Effector memory CD4-positive, alpha-beta T cell (primary cell): ENCODE results near the gene AVL9.
"Not testable (repeated sequence)": the region's sequence is repeated elsewhere in the genome, so short reads cannot be mapped to it uniquely, and the experiment has no call there.

Experiments used
- DNase-seq, 3 donors: peaks; one replicate each; pipeline ENCODE4 v3.0.0-alpha.2; 2020
- H3K27ac ChIP-seq: 2 replicates; pipeline ENCODE4 v1.7.0; 2013; ENCODE audit warnings: mild to moderate bottlenecking, low read length, moderate library complexity; ENCODE audit not compliant: insufficient read depth, poor library complexity, severe bottlenecking
- H3K27me3 ChIP-seq: replicated peaks from 2 replicates; pipeline ENCODE4 v1.7.0; 2013; ENCODE audit warnings: mild to moderate bottlenecking, low read length; ENCODE audit not compliant: insufficient read depth, control insufficient read depth, poor library complexity, severe bottlenecking
- H3K36me3 ChIP-seq: 2 replicates; pipeline ENCODE4 v1.7.0; 2013; ENCODE audit warnings: mild to moderate bottlenecking, low read length, moderate library complexity; ENCODE audit not compliant: control insufficient read depth, insufficient read depth
- H3K4me1 ChIP-seq: 2 replicates; pipeline ENCODE4 v1.7.0; 2013; ENCODE audit warnings: low read length, mild to moderate bottlenecking; ENCODE audit not compliant: control insufficient read depth, insufficient read depth, poor library complexity, severe bottlenecking
- H3K4me3 ChIP-seq: 2 replicates; pipeline ENCODE4 v1.7.0; 2013; ENCODE audit warnings: low read length, low read depth, mild to moderate bottlenecking; ENCODE audit not compliant: insufficient read depth, poor library complexity, severe bottlenecking
- H3K9me3 ChIP-seq: 2 replicates; pipeline ENCODE4 v1.7.0; 2013; ENCODE audit warnings: mild to moderate bottlenecking, low read length, moderate library complexity; ENCODE audit not compliant: control insufficient read depth

AVL9 gene

DNA sequence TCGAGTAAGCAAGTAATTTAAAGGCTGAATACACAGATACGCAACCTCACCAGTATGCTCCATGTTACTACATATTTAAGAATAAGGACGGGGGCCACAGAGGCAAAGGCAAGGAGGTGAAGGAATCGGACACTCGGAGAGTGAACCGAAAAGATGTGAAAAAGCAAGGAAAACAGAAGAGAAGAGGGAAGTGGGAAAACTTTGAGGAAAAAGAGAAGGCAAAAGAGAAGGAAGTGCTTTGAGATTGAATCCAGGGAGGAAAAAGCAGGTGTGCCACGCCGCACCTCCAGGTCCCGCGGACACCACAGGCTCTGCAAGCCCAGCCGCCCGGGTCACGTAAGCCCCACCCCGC is 367 bp upstream of the AVL9 start:
- peaks cover 10% of the 10 kb centered on the region for H3K4me1 ChIP-seq
- H3K4me3 ChIP-seq, result peak overlapping the region; percentile 56
- no peaks in the 10 kb centered on the region for H3K27me3 ChIP-seq
- DNase-seq, result no peak
- H3K36me3 ChIP-seq, result no peaks in the 10 kb centered on the region
- peak overlapping the region; percentile 63 for H3K27ac ChIP-seq
- H3K9me3 ChIP-seq, result no peaks in the 10 kb centered on the region

DNA sequence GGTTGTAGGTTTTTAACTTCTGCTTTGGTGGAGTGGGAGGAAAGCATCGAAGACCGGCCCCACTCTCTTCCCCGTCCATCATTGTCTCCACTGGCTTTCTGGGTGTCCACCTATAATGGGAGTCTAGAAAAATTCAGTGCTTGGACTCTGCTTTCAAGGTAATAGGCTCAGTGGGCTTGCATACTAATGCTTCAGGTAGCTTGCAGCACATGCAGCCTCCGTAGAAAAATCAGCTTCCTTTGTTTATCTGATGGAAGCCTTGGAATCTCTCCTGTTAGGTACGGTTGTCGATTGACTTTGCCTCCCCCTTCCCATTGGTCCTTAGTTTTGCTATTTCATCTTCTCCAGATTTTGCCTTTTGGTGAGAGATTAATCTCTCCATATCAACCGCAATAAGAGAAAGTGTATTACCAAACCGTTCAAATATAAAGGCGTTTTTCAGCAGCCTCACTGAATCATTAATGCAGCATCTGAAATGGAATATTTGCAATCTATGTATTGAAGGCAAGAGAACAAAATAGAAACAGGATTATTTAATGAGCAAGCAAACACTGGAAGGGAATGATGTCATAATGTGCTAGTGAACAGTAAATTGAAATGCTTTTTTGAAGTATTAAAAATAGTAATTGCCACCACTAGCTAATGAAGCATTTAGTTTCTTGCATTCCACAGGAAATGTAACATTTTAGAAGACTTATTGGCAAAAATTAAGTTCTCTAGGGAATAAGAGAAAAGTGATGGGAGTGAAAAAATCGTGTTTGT is 944 bp downstream of the AVL9 start:
- Histone ChIP-seq H3K27me3 (no peaks in the 10 kb centered on the region), H3K27ac (peak overlapping the region; percentile 96), H3K4me1 (peaks cover 15% of the 10 kb centered on the region), H3K36me3 (no peaks in the 10 kb centered on the region), H3K9me3 (no peaks in the 10 kb centered on the region), H3K4me3 (peak overlapping the region; percentile 96)
- DNase-seq, result no peak

DNA sequence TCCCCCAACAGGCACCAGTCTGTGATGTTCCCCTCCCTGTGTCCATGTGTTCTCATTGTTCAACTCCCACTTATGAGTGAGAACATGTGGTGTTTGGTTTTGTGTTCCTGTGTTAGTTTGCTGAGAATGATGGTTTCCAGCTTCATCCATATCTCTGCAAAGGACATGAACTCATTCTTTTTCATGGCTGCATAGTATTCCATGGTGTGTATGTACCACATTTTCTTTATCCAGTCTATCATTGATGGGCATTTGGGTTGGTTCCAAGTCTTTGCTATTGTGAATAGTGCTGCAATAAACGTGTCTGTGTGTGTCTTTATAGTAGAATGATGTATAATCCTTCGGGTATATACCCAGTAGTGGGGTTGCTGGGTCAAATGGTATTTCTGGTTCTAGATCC is 4.5 kb downstream of the AVL9 start:
- not testable (repeated sequence) for H3K4me3 ChIP-seq, H3K27me3 ChIP-seq, H3K36me3 ChIP-seq, H3K9me3 ChIP-seq, H3K27ac ChIP-seq, DNase-seq
- H3K4me1 ChIP-seq, result peaks cover 16% of the 10 kb centered on the region

DNA sequence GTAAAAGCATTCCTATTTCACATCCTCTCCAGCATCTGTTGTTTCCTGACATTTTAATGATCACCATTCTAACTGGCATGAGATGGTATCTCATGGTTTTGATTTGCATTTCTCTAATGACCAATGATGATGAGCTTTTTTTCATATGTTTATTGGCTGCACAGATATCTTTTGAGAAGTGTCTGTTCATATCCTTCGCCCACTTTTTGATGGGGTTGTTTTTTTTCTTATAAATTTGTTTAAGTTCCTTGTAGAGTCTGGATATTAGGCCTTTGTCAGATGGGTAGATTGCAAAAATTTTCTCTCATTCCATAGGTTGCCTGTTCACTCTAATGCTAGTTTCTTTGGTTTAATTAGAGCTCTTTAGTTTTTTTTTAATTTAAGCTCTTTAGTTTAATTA is 4.9 kb downstream of the AVL9 start:
- H3K4me3 ChIP-seq, H3K36me3 ChIP-seq, H3K27me3 ChIP-seq, H3K9me3 ChIP-seq, DNase-seq, H3K27ac ChIP-seq: not testable (repeated sequence)
- H3K4me1 ChIP-seq, result peaks cover 16% of the 10 kb centered on the region

DNA sequence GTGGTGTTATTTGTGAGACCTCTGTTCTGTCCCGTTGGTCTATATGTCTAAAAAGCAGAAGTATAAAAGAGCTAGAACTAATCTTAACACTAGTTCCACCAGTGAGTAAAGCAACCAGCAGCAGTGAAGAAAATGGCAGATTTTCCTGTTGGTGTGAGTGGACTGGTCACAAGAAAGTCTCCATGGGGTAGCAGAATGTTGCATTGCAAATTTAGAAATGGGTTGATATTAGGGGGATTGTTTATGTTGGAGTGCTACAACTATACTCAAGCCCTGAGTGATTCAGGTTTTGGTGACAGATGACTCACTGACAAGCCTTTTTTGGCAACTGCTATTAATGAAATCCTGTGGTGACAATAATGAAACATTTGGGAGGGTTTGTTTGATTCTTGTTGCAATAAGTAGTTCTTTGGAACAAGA is 5.6 kb downstream of the AVL9 start:
- Histone ChIP-seq H3K27ac (no peak overlapping the region), H3K4me1 (peaks cover 16% of the 10 kb centered on the region), H3K9me3 (no peaks in the 10 kb centered on the region), H3K27me3 (no peaks in the 10 kb centered on the region), H3K36me3 (no peaks in the 10 kb centered on the region), H3K4me3 (no peak overlapping the region)
- DNase-seq, result no peak

DNA sequence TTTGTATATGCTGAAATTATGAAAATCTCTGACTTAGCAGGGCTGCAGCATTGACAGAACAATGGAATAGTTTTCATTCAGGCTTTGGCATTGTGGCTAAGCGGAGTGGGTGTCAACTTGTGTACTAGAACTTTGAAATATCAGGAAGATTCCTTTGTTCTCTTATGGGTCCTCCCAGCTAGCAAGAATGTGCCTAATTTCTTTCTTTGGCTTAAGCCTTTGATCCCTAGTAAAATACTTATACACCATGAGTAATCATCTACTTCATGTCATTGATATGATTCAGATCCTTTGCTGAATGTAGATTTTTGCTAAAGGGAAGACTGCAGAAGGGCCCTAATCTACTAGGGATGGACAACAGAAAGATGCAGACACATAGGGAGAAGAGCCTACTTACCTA is 6.2 kb downstream of the AVL9 start:
- Histone ChIP-seq H3K36me3 (no peaks in the 10 kb centered on the region), H3K27me3 (no peaks in the 10 kb centered on the region), H3K9me3 (no peaks in the 10 kb centered on the region), H3K27ac (no peak overlapping the region), H3K4me1 (peaks cover 11% of the 10 kb centered on the region), H3K4me3 (no peak overlapping the region)
- no peak for DNase-seq

DNA sequence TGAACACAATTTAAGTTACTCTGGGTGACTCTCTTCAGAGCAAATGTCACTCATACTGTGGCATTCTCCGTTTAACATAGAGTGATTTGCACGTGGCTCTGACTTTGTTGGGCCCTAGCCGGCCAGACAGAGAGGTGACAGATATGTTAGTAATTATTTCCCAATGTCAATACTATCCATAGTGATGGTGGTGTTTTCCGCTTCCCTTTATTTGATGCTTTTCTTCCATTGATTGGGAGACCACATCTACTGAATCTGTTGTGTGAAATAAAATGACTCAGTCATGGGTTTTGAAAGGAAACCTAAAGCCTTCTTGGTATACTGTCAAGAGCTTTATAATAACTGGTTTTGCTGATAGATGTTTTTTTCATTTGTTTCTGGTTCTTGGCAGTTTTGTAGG is 7.4 kb downstream of the AVL9 start:
- Histone ChIP-seq H3K27me3 (no peaks in the 10 kb centered on the region), H3K4me1 (peaks cover 6% of the 10 kb centered on the region), H3K36me3 (no peaks in the 10 kb centered on the region), H3K27ac (no peak overlapping the region), H3K4me3 (no peak overlapping the region), H3K9me3 (no peaks in the 10 kb centered on the region)
- no peak for DNase-seq

DNA sequence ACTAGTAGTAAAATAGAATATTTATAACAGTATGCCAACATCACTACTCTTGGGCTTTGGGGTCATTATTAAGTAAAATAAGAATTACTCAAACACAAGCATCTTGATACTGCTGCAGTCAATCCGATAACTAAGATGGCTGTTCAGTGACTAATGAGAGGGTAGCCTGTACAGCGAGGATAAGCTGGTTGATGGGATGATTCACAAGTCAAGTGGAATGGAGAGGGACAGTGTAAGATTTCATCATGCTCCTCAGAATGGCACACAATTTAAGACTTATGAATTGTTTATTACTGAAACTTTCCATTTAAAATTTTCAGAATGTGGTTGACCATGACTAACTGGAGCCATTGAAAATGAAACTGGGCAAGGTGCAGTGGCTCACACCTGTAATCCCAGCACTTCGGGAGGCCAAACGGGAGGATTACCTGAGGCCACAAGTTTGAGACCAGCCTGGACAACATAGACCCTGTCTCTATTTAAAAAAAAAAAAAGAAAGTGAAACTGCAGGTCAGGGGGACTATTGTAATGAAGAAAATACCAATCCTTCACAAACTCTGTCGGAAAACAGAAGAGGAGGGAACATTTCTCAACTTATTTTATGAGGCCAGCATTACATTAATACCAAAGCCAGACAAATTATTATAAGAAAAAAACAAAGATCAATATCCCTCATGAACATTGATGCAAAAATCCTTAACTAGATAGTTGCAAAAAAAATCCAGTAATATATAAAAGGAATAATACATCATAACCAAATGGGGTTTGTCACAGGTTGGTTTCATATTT is 11.2 kb downstream of the AVL9 start:
- Histone ChIP-seq H3K9me3 (no peaks in the 10 kb centered on the region), H3K27me3 (no peaks in the 10 kb centered on the region), H3K4me3 (no peak overlapping the region), H3K36me3 (no peaks in the 10 kb centered on the region), H3K4me1 (no peaks in the 10 kb centered on the region), H3K27ac (no peak overlapping the region)
- DNase-seq, result no peak

DNA sequence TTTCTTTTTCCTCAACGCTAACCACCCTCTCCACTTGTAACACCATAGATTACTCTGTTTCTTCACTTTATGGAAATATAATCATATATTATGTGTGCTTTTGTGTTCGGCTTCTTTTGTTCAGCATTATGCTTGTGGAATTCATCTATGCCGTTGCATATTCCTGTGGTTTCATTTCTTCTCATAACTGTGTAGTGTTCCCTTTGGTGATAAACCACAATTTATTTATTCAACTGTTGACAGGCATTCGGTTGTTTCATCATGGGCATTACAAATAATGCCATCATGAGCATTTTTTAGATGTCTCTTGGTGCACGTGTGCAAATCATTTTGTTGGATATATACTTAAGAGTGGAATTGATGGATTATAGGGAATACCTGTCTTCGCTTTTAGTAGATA is 12.1 kb downstream of the AVL9 start:
- no peaks in the 10 kb centered on the region for H3K4me1 ChIP-seq
- no peak for DNase-seq
- H3K36me3 ChIP-seq, result no peaks in the 10 kb centered on the region
- no peak overlapping the region for H3K4me3 ChIP-seq
- H3K27ac ChIP-seq, result no peak overlapping the region
- H3K9me3 ChIP-seq, result no peaks in the 10 kb centered on the region
- no peaks in the 10 kb centered on the region for H3K27me3 ChIP-seq

DNA sequence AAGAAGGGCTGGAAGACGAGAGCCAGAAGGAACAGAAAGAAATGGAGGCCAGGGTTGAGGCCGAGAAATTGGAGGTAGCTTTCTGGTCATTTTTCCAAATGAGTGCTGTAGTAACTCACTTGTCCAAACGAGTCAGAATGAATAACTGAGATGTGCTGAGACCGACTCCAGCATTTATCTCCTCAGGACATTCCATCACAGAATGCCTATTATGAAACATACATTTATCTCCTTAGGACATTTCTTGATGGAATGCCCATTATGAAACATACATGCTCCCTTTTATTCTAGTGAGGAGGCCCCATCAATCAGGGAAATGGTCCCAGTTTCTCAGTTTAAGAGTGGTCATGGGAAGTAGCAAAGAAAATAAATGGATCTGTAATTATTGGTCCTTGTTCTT is 16.5 kb downstream of the AVL9 start:
- no peak overlapping the region for H3K4me3 ChIP-seq
- no peaks in the 10 kb centered on the region for H3K27me3 ChIP-seq
- no peaks in the 10 kb centered on the region for H3K36me3 ChIP-seq
- no peak for DNase-seq
- H3K4me1 ChIP-seq, result no peaks in the 10 kb centered on the region
- H3K27ac ChIP-seq, result no peak overlapping the region
- H3K9me3 ChIP-seq, result no peaks in the 10 kb centered on the region
